Keratinocyte (primary cell): Measurements from ENCODE around the gene GZF1.

Experiments
- CTCF ChIP-seq, 3 experiments: IDR thresholded peaks in 1 of 3; conservative IDR thresholded peaks in 1 of 3; optimal IDR thresholded peaks in 1 of 3; 2 replicates in 2 of 3; 3 replicates in 1 of 3; pipeline versions ENCODE3 to v1.5.1; 2011; ENCODE audit warnings: low read length in 3 of 3, mild to moderate bottlenecking in 3 of 3, moderate library complexity in 2 of 3, control low read depth in 1 of 3, inconsistent platforms in 1 of 3; ENCODE audit not compliant: insufficient read depth in 2 of 3; ENCODE audit errors: extremely low read depth in 1 of 3
- EZH2 ChIP-seq: IDR thresholded peaks from one replicate; pipeline ENCODE4 v1.6.1; 2012; ENCODE audit warnings: inconsistent platforms, mild to moderate bottlenecking, low read length, moderate library complexity

GRCh38 chr20:23337312-23337711 lies 24.7 kb upstream of the GZF1 start:
- TF ChIP-seq CTCF (optimal IDR thresholded peaks at IDR 0.05 in 1 of 3, IDR thresholded peaks at IDR 0.05 in 1 of 3, conservative IDR thresholded peaks at IDR 0.05 in 1 of 3; ENCODE audit: extremely low read depth in 1 of 3, insufficient read depth in 2 of 3, low read length in 3 of 3): no peak
- no peak for TF ChIP-seq EZH2
